Stimulated activated CD4-positive, alpha-beta T cell treated with anti-CD3 and anti-CD28 coated beads, Interleukin-15, amount 100 ng/mL, for 48 hours (primary cell): ENCODE measurements around the gene THAP7.
"Not testable (repeated sequence)": the region's sequence is repeated elsewhere in the genome, so short reads cannot be mapped to it uniquely, and the experiment has no call there.

Source experiments
- DNase-seq, 2 donors: peaks; one replicate each; pipeline ENCODE4 v3.0.0-alpha.2; 2020; ENCODE audit warnings: low read depth in 2 of 2

The THAP7 gene

GRCh38 chr22:20978419-20978818, 23.5 kb downstream of the THAP7 start:
- DNase-seq: no peak

- DNase-seq: no peak
Measured at GRCh38 chr22:20977516-20978170, 24.3 kb downstream of the THAP7 start.

GRCh38 chr22:20977019-20977418, 24.9 kb downstream of the THAP7 start:
- DNase-seq: no peak

- DNase-seq: no peak
Measured at GRCh38 chr22:20976291-20976877, 25.5 kb downstream of the THAP7 start.

GRCh38 chr22:20975541-20976290, 26.2 kb downstream of the THAP7 start:
- no peak for DNase-seq

- DNase-seq: no peak
Measured at GRCh38 chr22:20974336-20974955, 27.5 kb downstream of the THAP7 start.

GRCh38 chr22:20973634-20974286, 28.2 kb downstream of the THAP7 start:
- DNase-seq: no peak

GRCh38 chr22:20972933-20973577, 28.9 kb downstream of the THAP7 start:
- DNase-seq: no peak

- DNase-seq: not testable (repeated sequence)
Measured at GRCh38 chr22:20972014-20972694, 29.8 kb downstream of the THAP7 start.

GRCh38 chr22:20970939-20971657, 30.8 kb downstream of the THAP7 start:
- no peak for DNase-seq

- no peak for DNase-seq
Measured at GRCh38 chr22:20968281-20968977, 33.5 kb downstream of the THAP7 start.

- no peak for DNase-seq
Measured at GRCh38 chr22:20967697-20968211, 34.2 kb downstream of the THAP7 start.

GRCh38 chr22:20966883-20967696, 34.8 kb downstream of the THAP7 start, which contains the start of gene AIFM3:
Gene AIFM3 (plus strand): TSS chr22:20967255. CDS start chr22:20967945, 690 bp downstream.
- DNase-seq: no peak

GRCh38 chr22:20965888-20966855, 35.7 kb downstream of the THAP7 start:
- DNase-seq: no peak

- DNase-seq: no peak
Measured at GRCh38 chr22:20965104-20965887, 36.6 kb downstream of the THAP7 start.

- DNase-seq: no peak
Measured at GRCh38 chr22:20964799-20965103, 37.2 kb downstream of the THAP7 start.
